ENCODE data around the gene CASTOR2.
"Not testable (repeated sequence)": the region's sequence is repeated elsewhere in the genome, so short reads cannot be mapped to it uniquely, and the experiment has no call there.

Gene CASTOR2

GRCh38 chr7:74947741-74948140, 16.8 kb upstream of the CASTOR2 start:
- H2AFZ ChIP-seq (ENCODE audit: low read length); H3K9me3 ChIP-seq (replicated peaks in 1 of 2; ENCODE audit: control insufficient read depth in 2 of 2, insufficient read depth in 1 of 2, low read depth in 1 of 2, low read length in 2 of 2); H3K4me1 ChIP-seq (ENCODE audit: control insufficient read depth in 2 of 2, insufficient read depth in 1 of 2, low read depth in 1 of 2, low read length in 2 of 2); H3K23ac ChIP-seq (ENCODE audit: low read depth, low read length, poor library complexity); H3K4ac ChIP-seq (ENCODE audit: low read length); H3K18ac ChIP-seq (ENCODE audit: low read length); H3K14ac ChIP-seq (ENCODE audit: low read length); H3K27ac ChIP-seq (replicated peaks; ENCODE audit: low read length); H3K36me3 ChIP-seq (replicated peaks in 1 of 2; ENCODE audit: control insufficient read depth in 2 of 2, insufficient read depth in 2 of 2, low read length in 2 of 2); H2BK15ac ChIP-seq (ENCODE audit: low read length); H4K8ac ChIP-seq (ENCODE audit: low read depth, low read length); H2BK12ac ChIP-seq (ENCODE audit: low read length); H3K79me1 ChIP-seq (ENCODE audit: low read depth, low read length); H4K91ac ChIP-seq (ENCODE audit: low read depth, low read length, poor library complexity); H3K9ac ChIP-seq (ENCODE audit: low read depth, low read length, poor library complexity); H2AK5ac ChIP-seq (ENCODE audit: low read depth, low read length); H3K4me2 ChIP-seq (ENCODE audit: insufficient read depth, low read length, poor library complexity, severe bottlenecking); H2BK5ac ChIP-seq (ENCODE audit: low read length); H2BK120ac ChIP-seq (ENCODE audit: low read depth, low read length); H3K27me3 ChIP-seq (ENCODE audit: control insufficient read depth in 3 of 3, insufficient read depth in 3 of 3, low read depth in 1 of 3, low read length in 3 of 3); DNase-seq (ENCODE audit: low spot score); H3K4me3 ChIP-seq (ENCODE audit: low read length in 2 of 2): not testable (repeated sequence)
- no CpG with 5 or more reads among the region's 3 CpGs for WGBS, 2 donors (ENCODE audit: extremely low coverage in 2 of 2, insufficient read length in 2 of 2, insufficient replicate concordance in 1 of 2)

- WGBS, 2 donors (ENCODE audit: extremely low coverage in 2 of 2, insufficient read length in 2 of 2, insufficient replicate concordance in 1 of 2) = no CpG with 5 or more reads among the region's 8 CpGs
- H3K4ac ChIP-seq (ENCODE audit: low read length); H3K9me3 ChIP-seq (replicated peaks in 1 of 2; ENCODE audit: control insufficient read depth in 2 of 2, insufficient read depth in 1 of 2, low read depth in 1 of 2, low read length in 2 of 2); H2BK120ac ChIP-seq (ENCODE audit: low read depth, low read length); H2BK5ac ChIP-seq (ENCODE audit: low read length); H4K91ac ChIP-seq (ENCODE audit: low read depth, low read length, poor library complexity); DNase-seq (ENCODE audit: low spot score); H3K14ac ChIP-seq (ENCODE audit: low read length); H3K27ac ChIP-seq (replicated peaks; ENCODE audit: low read length); H3K23ac ChIP-seq (ENCODE audit: low read depth, low read length, poor library complexity); H3K36me3 ChIP-seq (replicated peaks in 1 of 2; ENCODE audit: control insufficient read depth in 2 of 2, insufficient read depth in 2 of 2, low read length in 2 of 2); H3K18ac ChIP-seq (ENCODE audit: low read length); H3K79me1 ChIP-seq (ENCODE audit: low read depth, low read length); H3K27me3 ChIP-seq (ENCODE audit: control insufficient read depth in 3 of 3, insufficient read depth in 3 of 3, low read depth in 1 of 3, low read length in 3 of 3); H3K9ac ChIP-seq (ENCODE audit: low read depth, low read length, poor library complexity); H4K8ac ChIP-seq (ENCODE audit: low read depth, low read length); H2BK15ac ChIP-seq (ENCODE audit: low read length); H2BK12ac ChIP-seq (ENCODE audit: low read length); H3K4me2 ChIP-seq (ENCODE audit: insufficient read depth, low read length, poor library complexity, severe bottlenecking); H2AK5ac ChIP-seq (ENCODE audit: low read depth, low read length); H3K4me1 ChIP-seq (ENCODE audit: control insufficient read depth in 2 of 2, insufficient read depth in 1 of 2, low read depth in 1 of 2, low read length in 2 of 2); H3K4me3 ChIP-seq (ENCODE audit: low read length in 2 of 2); H2AFZ ChIP-seq (ENCODE audit: low read length): not testable (repeated sequence)
Measured at GRCh38 chr7:74953774-74954173, 10.7 kb upstream of the CASTOR2 start.

GRCh38 chr7:74958328-74958727, 6.2 kb upstream of the CASTOR2 start:
- H3K18ac ChIP-seq (ENCODE audit: low read length); H2BK120ac ChIP-seq (ENCODE audit: low read depth, low read length); H4K8ac ChIP-seq (ENCODE audit: low read depth, low read length); H3K27ac ChIP-seq (replicated peaks; ENCODE audit: low read length); H2BK5ac ChIP-seq (ENCODE audit: low read length); H3K4ac ChIP-seq (ENCODE audit: low read length); H4K91ac ChIP-seq (ENCODE audit: low read depth, low read length, poor library complexity); H3K4me2 ChIP-seq (ENCODE audit: insufficient read depth, low read length, poor library complexity, severe bottlenecking); H2BK15ac ChIP-seq (ENCODE audit: low read length); H3K4me1 ChIP-seq (ENCODE audit: control insufficient read depth in 2 of 2, insufficient read depth in 1 of 2, low read depth in 1 of 2, low read length in 2 of 2); DNase-seq (ENCODE audit: low spot score); H3K14ac ChIP-seq (ENCODE audit: low read length); H3K9me3 ChIP-seq (replicated peaks in 1 of 2; ENCODE audit: control insufficient read depth in 2 of 2, insufficient read depth in 1 of 2, low read depth in 1 of 2, low read length in 2 of 2); H2AK5ac ChIP-seq (ENCODE audit: low read depth, low read length); H3K9ac ChIP-seq (ENCODE audit: low read depth, low read length, poor library complexity); H2BK12ac ChIP-seq (ENCODE audit: low read length); H3K23ac ChIP-seq (ENCODE audit: low read depth, low read length, poor library complexity); H3K4me3 ChIP-seq (ENCODE audit: low read length in 2 of 2); H2AFZ ChIP-seq (ENCODE audit: low read length); H3K36me3 ChIP-seq (replicated peaks in 1 of 2; ENCODE audit: control insufficient read depth in 2 of 2, insufficient read depth in 2 of 2, low read length in 2 of 2); H3K79me1 ChIP-seq (ENCODE audit: low read depth, low read length); H3K27me3 ChIP-seq (ENCODE audit: control insufficient read depth in 3 of 3, insufficient read depth in 3 of 3, low read depth in 1 of 3, low read length in 3 of 3): not testable (repeated sequence)
- no CpG with 5 or more reads among the region's 2 CpGs for WGBS, 2 donors (ENCODE audit: extremely low coverage in 2 of 2, insufficient read length in 2 of 2, insufficient replicate concordance in 1 of 2)

- not testable (repeated sequence) for H3K36me3 ChIP-seq (replicated peaks in 1 of 2; ENCODE audit: control insufficient read depth in 2 of 2, insufficient read depth in 2 of 2, low read length in 2 of 2); H3K27me3 ChIP-seq (ENCODE audit: control insufficient read depth in 3 of 3, insufficient read depth in 3 of 3, low read depth in 1 of 3, low read length in 3 of 3); H3K27ac ChIP-seq (replicated peaks; ENCODE audit: low read length); H2BK5ac ChIP-seq (ENCODE audit: low read length); H3K9me3 ChIP-seq (replicated peaks in 1 of 2; ENCODE audit: control insufficient read depth in 2 of 2, insufficient read depth in 1 of 2, low read depth in 1 of 2, low read length in 2 of 2); DNase-seq (ENCODE audit: low spot score); H2BK15ac ChIP-seq (ENCODE audit: low read length); H4K91ac ChIP-seq (ENCODE audit: low read depth, low read length, poor library complexity); H3K79me1 ChIP-seq (ENCODE audit: low read depth, low read length); H3K4me2 ChIP-seq (ENCODE audit: insufficient read depth, low read length, poor library complexity, severe bottlenecking); H3K14ac ChIP-seq (ENCODE audit: low read length); H2AK5ac ChIP-seq (ENCODE audit: low read depth, low read length); H2BK120ac ChIP-seq (ENCODE audit: low read depth, low read length); H3K4ac ChIP-seq (ENCODE audit: low read length); H4K8ac ChIP-seq (ENCODE audit: low read depth, low read length); H3K18ac ChIP-seq (ENCODE audit: low read length); H3K4me1 ChIP-seq (ENCODE audit: control insufficient read depth in 2 of 2, insufficient read depth in 1 of 2, low read depth in 1 of 2, low read length in 2 of 2); H2BK12ac ChIP-seq (ENCODE audit: low read length); H3K23ac ChIP-seq (ENCODE audit: low read depth, low read length, poor library complexity); H3K9ac ChIP-seq (ENCODE audit: low read depth, low read length, poor library complexity)
- WGBS, 2 donors (ENCODE audit: extremely low coverage in 2 of 2, insufficient read length in 2 of 2, insufficient replicate concordance in 1 of 2) = no CpG with 5 or more reads among the region's 32 CpGs
- H2AFZ ChIP-seq (ENCODE audit: low read length) = peak overlapping the region; percentile 53
- H3K4me3 ChIP-seq (ENCODE audit: low read length in 2 of 2) = peak overlapping the region in 1 of 2 donors; percentile 41
Measured at GRCh38 chr7:74963704-74964510, 598 bp upstream of the CASTOR2 start.

Measured in neuronal stem cell (in vitro differentiated cells).